CD4-positive, CD25-positive, alpha-beta regulatory T cell (primary cell): ENCODE measurements around the gene TACSTD2. TPM values are rescaled to one million over a fixed set of nuclear protein-coding genes. Genes with fewer than 3 reads are reported as not detected.
A peak's percentile ranks its signal among the peaks of the same experiment; 100 is the strongest.

Experiments used
- ATAC-seq, 2 donors: fragments of 150-1000 bp; cut with Tn5 transposase; one replicate each; pipeline ENCODE4 v1.10.0; 2021; ENCODE audit warnings: low read depth in 2 of 2, moderate number of reproducible peaks in 2 of 2, moderate library complexity in 1 of 2
- DNase-seq, 3 donors: peaks; one replicate each; pipeline versions ENCODE4 v3.0.0 to v3.0.0-alpha.2; 2012 to 2022; ENCODE audit warnings: mixed read lengths in 1 of 3
- H3K27ac ChIP-seq: one replicate; pipeline ENCODE4 v1.7.0; 2013; ENCODE audit warnings: mild to moderate bottlenecking, low read length; ENCODE audit not compliant: insufficient read depth, poor library complexity, severe bottlenecking
- H3K27me3 ChIP-seq: one replicate; pipeline ENCODE4 v1.7.0; 2013; ENCODE audit warnings: low read length; ENCODE audit not compliant: control insufficient read depth, insufficient read depth
- H3K36me3 ChIP-seq: one replicate; pipeline ENCODE4 v1.7.0; 2013; ENCODE audit warnings: mild to moderate bottlenecking, low read length, moderate library complexity; ENCODE audit not compliant: control insufficient read depth, insufficient read depth
- H3K4me1 ChIP-seq: 2 replicates; pipeline ENCODE4 v1.7.0; 2013; ENCODE audit warnings: mild to moderate bottlenecking, low read length; ENCODE audit not compliant: insufficient read depth, control insufficient read depth, poor library complexity, severe bottlenecking
- H3K4me3 ChIP-seq: one replicate; pipeline ENCODE4 v1.7.0; 2013; ENCODE audit warnings: low read depth, mild to moderate bottlenecking, low read length, moderate library complexity
- H3K9me3 ChIP-seq, 2 experiments: 1 replicate in 1 of 2; 2 replicates in 1 of 2; pipeline ENCODE4 v1.7.0; 2013; ENCODE audit warnings: low read length in 2 of 2, mild to moderate bottlenecking in 1 of 2, moderate library complexity in 1 of 2; ENCODE audit not compliant: control insufficient read depth in 2 of 2
- H3K27ac Mint-ChIP-seq, 3 donors: one replicate each; pipeline ENCODE4 v1.8.0; 2020 to 2022; ENCODE audit warnings: mild to moderate bottlenecking in 3 of 3, mixed read lengths in 3 of 3, moderate library complexity in 2 of 3
- H3K27me3 Mint-ChIP-seq: one replicate; pipeline ENCODE4 v1.8.0; 2022; ENCODE audit warnings: mild to moderate bottlenecking, mixed read lengths
- H3K36me3 Mint-ChIP-seq: one replicate; pipeline ENCODE4 v1.8.0; 2020; ENCODE audit warnings: mixed read lengths
- H3K4me1 Mint-ChIP-seq, 4 donors: one replicate each; pipeline ENCODE4 v1.8.0; 2020 to 2022; ENCODE audit warnings: mixed read lengths in 4 of 4, mild to moderate bottlenecking in 1 of 4
- H3K4me3 Mint-ChIP-seq, 4 donors: one replicate each; pipeline ENCODE4 v1.8.0; 2020 to 2022; ENCODE audit warnings: mild to moderate bottlenecking in 4 of 4, mixed read lengths in 4 of 4, moderate library complexity in 3 of 4
- H3K9me3 Mint-ChIP-seq, 7 donors: one replicate each; pipeline ENCODE4 v1.8.0; 2020 to 2022; ENCODE audit warnings: mixed read lengths in 7 of 7, mild to moderate bottlenecking in 3 of 7, moderate library complexity in 2 of 7
- polyA plus RNA-seq, 4 donors: library from polyadenylated mRNA; unstranded; fragments of 300-500 nt; fragmentation: Illumina TruSeq; gene quantifications; one replicate each; pipeline ENCODE4 v1.2.3, GENCODE V29; 2021
- total RNA-seq: library from RNA; stranded (reverse); gene quantifications from one replicate; pipeline ENCODE4 v1.2.3, GENCODE V29; 2022

TACSTD2 gene
- total and polyA plus RNA-seq, 5 donors from 2014 or later, result 0.07 TPM; not detected in 4

DNA sequence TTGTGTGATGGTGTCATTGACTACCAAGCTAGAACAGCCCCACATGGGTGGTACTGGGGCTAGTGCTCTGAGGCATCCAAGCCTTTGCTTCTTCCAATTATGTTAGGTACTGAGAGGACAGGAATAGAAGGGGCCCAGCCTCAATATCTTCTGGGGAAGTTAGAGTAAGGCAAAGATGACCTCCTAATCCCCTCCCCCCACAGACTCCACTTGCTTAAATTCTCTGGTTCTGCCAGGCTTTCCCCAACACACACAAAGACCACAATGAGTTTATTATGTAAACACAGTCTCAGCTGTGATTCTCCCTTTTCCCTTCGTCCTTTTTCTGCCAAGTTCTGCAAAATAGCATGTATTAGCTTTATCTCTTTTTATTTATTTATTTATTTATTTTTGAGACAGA lies 3.1 kb upstream of the TACSTD2 start:
- ATAC-seq (no peak), DNase-seq (no peak)
- H3K36me3 ChIP-seq, result no peaks in the 10 kb centered on the region
- H3K4me3 Mint-ChIP-seq, result no peak overlapping the region
- H3K9me3 ChIP-seq, result no peaks in the 10 kb centered on the region
- no peak overlapping the region for H3K4me3 ChIP-seq
- H3K27ac Mint-ChIP-seq, result no peak overlapping the region
- H3K9me3 Mint-ChIP-seq, result peaks cover 0 to 8% (median 0%) of the 10 kb centered on the region in 7 donors
- peaks cover 5 to 19% (median 15%) of the 10 kb centered on the region in 4 donors for H3K4me1 Mint-ChIP-seq
- peaks cover 62% of the 10 kb centered on the region for H3K27me3 Mint-ChIP-seq
- H3K27ac ChIP-seq, result no peak overlapping the region
- H3K27me3 ChIP-seq, result peaks cover 22% of the 10 kb centered on the region
- H3K36me3 Mint-ChIP-seq, result no peaks in the 10 kb centered on the region
- peaks cover 6% of the 10 kb centered on the region for H3K4me1 ChIP-seq

DNA sequence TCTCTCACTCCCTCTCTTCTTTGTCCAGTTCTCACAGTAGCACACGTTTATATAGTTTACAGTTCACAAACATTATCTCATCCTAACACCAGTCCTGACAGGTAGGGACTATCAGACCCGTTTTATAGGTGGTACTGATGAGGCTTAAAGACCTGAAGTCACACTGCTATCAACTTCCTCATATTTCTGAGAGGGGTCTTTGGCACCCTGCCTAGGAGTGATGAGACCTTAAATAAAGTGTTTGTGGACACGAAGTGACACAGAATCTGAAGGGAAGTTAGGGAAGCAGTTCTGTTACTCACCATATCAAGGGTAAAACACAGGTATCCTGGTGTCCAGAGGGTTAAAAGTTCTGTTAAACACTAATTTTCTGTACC lies 590 bp upstream of the TACSTD2 start:
- no peaks in the 10 kb centered on the region for H3K9me3 ChIP-seq
- Mint-ChIP-seq H3K36me3 (no peaks in the 10 kb centered on the region), H3K9me3 (peaks cover 0 to 5% (median 0%) of the 10 kb centered on the region in 7 donors), H3K4me3 (peak overlapping the region in 3 of 4 donors; percentile 0 to 41 (median 10)), H3K27ac (no peak overlapping the region), H3K27me3 (peaks cover 63% of the 10 kb centered on the region), H3K4me1 (peaks cover 11 to 34% (median 24%) of the 10 kb centered on the region in 4 donors)
- H3K27me3 ChIP-seq, result peaks cover 27% of the 10 kb centered on the region
- no peak overlapping the region for H3K4me3 ChIP-seq
- H3K27ac ChIP-seq, result no peak overlapping the region
- no peaks in the 10 kb centered on the region for H3K36me3 ChIP-seq
- no peak for ATAC-seq
- no peak for DNase-seq
- H3K4me1 ChIP-seq, result peaks cover 17% of the 10 kb centered on the region

DNA sequence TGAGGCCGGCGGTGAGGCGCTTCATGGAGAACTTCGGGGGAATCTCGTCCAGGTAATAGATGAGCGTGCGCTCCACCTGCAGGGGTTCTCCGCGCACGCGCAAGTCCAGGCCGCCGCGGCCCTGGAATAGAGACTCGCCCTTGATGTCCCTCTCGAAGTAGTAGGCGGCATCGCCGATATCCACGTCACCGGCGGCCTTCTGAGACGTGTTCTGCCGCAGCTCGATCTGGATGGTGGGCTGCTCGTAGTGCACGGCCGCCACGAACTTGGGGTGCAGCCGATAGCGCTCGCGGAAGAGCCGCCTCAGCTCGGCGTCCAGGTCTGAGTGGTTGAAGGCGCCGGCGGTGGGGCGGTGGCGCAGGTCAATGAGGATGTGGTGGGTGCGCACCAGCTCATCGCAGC lies 726 bp downstream of the TACSTD2 start:
- Mint-ChIP-seq H3K4me3 (peak overlapping the region in 3 of 4 donors; percentile 41 to 67 (median 45)), H3K27me3 (peaks cover 71% of the 10 kb centered on the region), H3K36me3 (no peaks in the 10 kb centered on the region), H3K27ac (no peak overlapping the region), H3K4me1 (peaks cover 11 to 34% (median 24%) of the 10 kb centered on the region in 4 donors), H3K9me3 (peaks cover 0 to 4% (median 0%) of the 10 kb centered on the region in 7 donors)
- no peaks in the 10 kb centered on the region for H3K36me3 ChIP-seq
- H3K27me3 ChIP-seq, result peaks cover 36% of the 10 kb centered on the region
- peak in 1 of 3 donors; percentile 9 for DNase-seq
- H3K9me3 ChIP-seq, result no peaks in the 10 kb centered on the region
- peaks cover 17% of the 10 kb centered on the region for H3K4me1 ChIP-seq
- no peak overlapping the region for H3K4me3 ChIP-seq
- no peak for ATAC-seq
- H3K27ac ChIP-seq, result no peak overlapping the region

DNA sequence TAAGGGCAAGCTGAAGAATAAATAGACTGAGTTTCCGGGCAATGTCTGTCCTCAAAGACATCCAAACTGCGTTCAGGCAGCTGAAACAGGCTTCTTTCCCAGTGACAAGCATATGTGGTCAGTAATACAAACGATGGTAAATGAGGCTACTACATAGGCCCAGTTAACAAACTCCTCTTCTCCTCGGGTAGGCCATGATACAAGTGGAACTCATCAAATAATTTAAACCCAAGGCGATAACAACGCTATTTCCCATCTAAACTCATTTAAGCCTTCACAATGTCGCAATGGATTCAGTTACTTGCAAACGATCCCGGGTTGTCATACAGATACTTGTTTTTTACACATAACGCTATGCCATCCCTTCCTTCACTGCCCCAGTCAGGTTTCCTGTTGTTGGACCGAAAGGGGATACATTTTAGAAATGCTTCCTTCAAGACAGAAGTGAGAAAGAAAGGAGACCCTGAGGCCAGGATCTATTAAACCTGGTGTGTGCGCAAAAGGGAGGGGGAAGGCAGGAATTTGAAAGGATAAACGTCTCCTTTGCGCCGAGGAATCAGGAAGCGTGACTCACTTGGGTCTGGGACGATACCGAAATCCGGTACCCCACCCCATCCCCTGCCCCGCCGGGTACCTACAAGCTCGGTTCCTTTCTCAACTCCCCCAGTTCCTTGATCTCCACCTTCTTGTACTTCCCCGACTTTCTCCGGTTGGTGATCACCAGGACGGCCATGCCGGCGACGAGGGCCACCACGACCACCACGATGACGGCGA lies 1.3 kb downstream of the TACSTD2 start:
- peaks cover 11 to 34% (median 24%) of the 10 kb centered on the region in 4 donors for H3K4me1 Mint-ChIP-seq
- H3K9me3 ChIP-seq, result no peaks in the 10 kb centered on the region
- no peak overlapping the region for H3K4me3 ChIP-seq
- H3K27me3 Mint-ChIP-seq, result peaks cover 77% of the 10 kb centered on the region
- H3K27me3 ChIP-seq, result peaks cover 35% of the 10 kb centered on the region
- H3K36me3 ChIP-seq, result no peaks in the 10 kb centered on the region
- H3K27ac Mint-ChIP-seq, result no peak overlapping the region
- peaks cover 0 to 4% (median 0%) of the 10 kb centered on the region in 7 donors for H3K9me3 Mint-ChIP-seq
- H3K27ac ChIP-seq, result no peak overlapping the region
- H3K4me3 Mint-ChIP-seq, result peak overlapping the region in 3 of 4 donors; percentile 41 to 67 (median 45)
- ATAC-seq (no peak), DNase-seq (no peak)
- H3K4me1 ChIP-seq, result peaks cover 17% of the 10 kb centered on the region
- H3K36me3 Mint-ChIP-seq, result no peaks in the 10 kb centered on the region

DNA sequence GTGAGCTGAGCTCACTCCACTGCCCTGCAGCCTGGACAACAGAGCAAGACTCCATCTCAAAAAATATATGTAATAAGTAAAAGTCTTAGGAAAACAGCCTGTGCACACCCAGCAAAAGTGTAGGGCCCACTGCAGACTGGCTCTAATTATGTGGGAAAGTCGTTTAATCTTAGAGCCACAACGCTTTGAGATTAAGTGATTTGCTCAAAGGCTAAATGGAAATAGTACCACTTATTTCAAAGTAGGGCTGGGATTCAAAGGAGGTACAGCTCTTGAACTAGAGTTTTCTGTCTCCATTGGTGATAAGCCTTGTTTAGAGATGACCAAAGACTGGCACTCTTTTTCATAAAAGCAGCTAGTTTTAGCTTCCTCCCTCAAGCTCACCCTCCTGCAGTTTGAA lies 2.2 kb downstream of the TACSTD2 start:
- H3K9me3 Mint-ChIP-seq, result peaks cover 0 to 4% (median 1%) of the 10 kb centered on the region in 7 donors
- no peaks in the 10 kb centered on the region for H3K36me3 Mint-ChIP-seq
- ATAC-seq (no peak), DNase-seq (no peak)
- Histone ChIP-seq H3K9me3 (no peaks in the 10 kb centered on the region), H3K27me3 (peaks cover 41% of the 10 kb centered on the region), H3K36me3 (no peaks in the 10 kb centered on the region), H3K4me3 (no peak overlapping the region), H3K4me1 (peaks cover 17% of the 10 kb centered on the region), H3K27ac (no peak overlapping the region)
- H3K4me1 Mint-ChIP-seq, result peaks cover 11 to 34% (median 24%) of the 10 kb centered on the region in 4 donors
- H3K27me3 Mint-ChIP-seq, result peaks cover 86% of the 10 kb centered on the region
- H3K27ac Mint-ChIP-seq, result no peak overlapping the region
- H3K4me3 Mint-ChIP-seq, result no peak overlapping the region

DNA sequence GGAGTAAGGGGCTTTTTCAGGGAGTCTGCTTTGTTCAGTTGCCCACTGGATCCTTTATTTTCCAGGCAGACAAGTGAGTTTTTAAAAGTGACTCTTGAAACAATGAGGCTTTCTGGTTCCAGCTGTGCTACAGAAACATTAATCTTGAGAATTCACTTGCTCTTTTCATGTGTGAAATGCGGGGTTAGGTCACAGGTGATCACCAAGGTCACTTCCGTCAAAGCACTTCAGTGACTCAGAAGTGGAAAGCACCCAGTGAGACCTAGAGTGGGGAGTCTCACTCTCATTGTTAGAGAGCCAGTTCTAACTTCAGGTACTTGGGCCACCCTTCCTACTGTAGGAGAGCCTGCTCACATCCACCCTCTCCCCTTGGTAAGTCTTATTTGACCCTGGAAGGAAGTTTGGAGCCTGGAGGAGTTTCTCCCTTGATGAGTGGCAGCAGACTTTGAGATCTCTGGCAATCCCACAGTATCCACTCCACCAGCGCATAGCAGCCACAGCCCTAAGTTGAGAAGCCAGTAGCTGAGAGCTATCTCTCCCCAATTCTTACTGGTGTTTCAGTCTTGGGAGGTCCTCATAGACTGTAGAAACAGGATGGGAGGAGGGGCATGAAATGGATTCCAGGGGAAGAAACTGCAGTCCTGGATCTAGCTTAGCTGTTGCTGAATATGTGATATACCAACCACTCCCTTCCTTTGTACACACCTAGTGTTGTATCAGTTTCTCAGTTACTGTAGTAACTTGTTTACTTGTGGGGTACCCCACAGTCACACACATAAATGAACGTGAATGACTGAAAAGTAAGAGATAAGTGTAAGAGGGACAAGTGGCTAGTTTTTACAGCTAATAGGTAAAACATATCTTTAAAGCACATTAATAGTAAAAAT lies 3.1 kb downstream of the TACSTD2 start:
- H3K27me3 Mint-ChIP-seq, result peaks cover 86% of the 10 kb centered on the region
- no peaks in the 10 kb centered on the region for H3K9me3 ChIP-seq
- peaks cover 11 to 34% (median 24%) of the 10 kb centered on the region in 4 donors for H3K4me1 Mint-ChIP-seq
- peaks cover 17% of the 10 kb centered on the region for H3K4me1 ChIP-seq
- H3K9me3 Mint-ChIP-seq, result peaks cover 0 to 4% (median 1%) of the 10 kb centered on the region in 7 donors
- DNase-seq (peak; percentile 13 to 80 (median 35)), ATAC-seq (peak; percentile 92 to 94)
- H3K27ac Mint-ChIP-seq, result no peak overlapping the region
- H3K36me3 Mint-ChIP-seq, result no peaks in the 10 kb centered on the region
- H3K27ac ChIP-seq, result no peak overlapping the region
- H3K4me3 ChIP-seq, result no peak overlapping the region
- H3K36me3 ChIP-seq, result no peaks in the 10 kb centered on the region
- H3K4me3 Mint-ChIP-seq, result no peak overlapping the region
- H3K27me3 ChIP-seq, result peaks cover 40% of the 10 kb centered on the region

DNA sequence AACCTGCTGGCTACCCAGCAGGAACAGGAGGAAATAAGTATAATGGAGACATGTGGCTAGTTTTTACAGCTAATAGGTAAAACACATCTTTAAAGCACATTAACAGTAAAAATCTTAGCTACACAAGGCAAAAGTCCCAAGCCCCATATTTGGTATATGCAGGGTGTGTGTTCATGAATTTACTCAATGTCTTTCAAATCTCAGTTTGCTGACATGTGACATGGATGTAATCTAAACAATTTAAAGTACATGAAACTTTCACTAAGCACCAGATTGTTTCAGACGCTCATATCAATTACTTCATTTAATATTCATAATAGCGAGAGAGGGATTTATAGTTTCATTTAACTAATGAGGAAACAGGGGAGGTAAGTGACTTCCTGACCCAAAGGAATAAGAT lies 3.9 kb downstream of the TACSTD2 start:
- no peaks in the 10 kb centered on the region for H3K36me3 ChIP-seq
- H3K27ac Mint-ChIP-seq, result no peak overlapping the region
- H3K27me3 ChIP-seq, result peaks cover 46% of the 10 kb centered on the region
- ATAC-seq (no peak), DNase-seq (no peak)
- H3K4me1 Mint-ChIP-seq, result peaks cover 11 to 34% (median 24%) of the 10 kb centered on the region in 4 donors
- H3K4me3 Mint-ChIP-seq, result no peak overlapping the region
- peaks cover 86% of the 10 kb centered on the region for H3K27me3 Mint-ChIP-seq
- no peak overlapping the region for H3K27ac ChIP-seq
- H3K36me3 Mint-ChIP-seq, result no peaks in the 10 kb centered on the region
- peaks cover 0 to 4% (median 1%) of the 10 kb centered on the region in 7 donors for H3K9me3 Mint-ChIP-seq
- peaks cover 17% of the 10 kb centered on the region for H3K4me1 ChIP-seq
- no peak overlapping the region for H3K4me3 ChIP-seq
- H3K9me3 ChIP-seq, result no peaks in the 10 kb centered on the region
